Ovary (tissue), 9 donors: ENCODE measurements around the gene INSIG1. TPM values are rescaled to one million over a fixed set of nuclear protein-coding genes. Genes with fewer than 3 reads are reported as not detected.

Source experiments
- DNase-seq, 5 donors: peaks; one replicate each; pipeline ENCODE4 v3.0.0-alpha.2; 2019 to 2020
- H3K27ac ChIP-seq, 2 donors: fragments of 200-600 bp; one replicate each; pipeline versions ENCODE4 v1.5.1 to v1.8.0; 2019 to 2022
- H3K27me3 ChIP-seq: fragments of 200-600 bp; one replicate; pipeline ENCODE4 v1.8.0; 2022
- H3K36me3 ChIP-seq: fragments of 200-600 bp; sonication (generic); one replicate; pipeline ENCODE4 v1.5.1; 2019
- H3K4me1 ChIP-seq: one replicate; pipeline ENCODE4 v1.8.1; 2013; ENCODE audit warnings: mild to moderate bottlenecking, moderate library complexity; ENCODE audit not compliant: insufficient read depth
- H3K4me3 ChIP-seq: fragments of 200-600 bp; sonication (generic); one replicate; pipeline ENCODE4 v1.5.1; 2017
- H3K9me3 ChIP-seq, 2 donors: fragments of 200-600 bp in 1 of 2; sonication (generic) in 1 of 2; one replicate each; pipeline versions ENCODE4 v1.5.1 to v1.8.1; 2013 to 2019; ENCODE audit warnings: mild to moderate bottlenecking in 1 of 2, moderate library complexity in 1 of 2
- EP300 ChIP-seq: sonication (generic); formaldehyde crosslinking; IDR thresholded peaks from one replicate; pipeline ENCODE4 v1.6.1; 2017; ENCODE audit warnings: antibody characterized with exemption
- POLR2A ChIP-seq: fragments of 450-650 bp; IDR thresholded peaks from one replicate; pipeline ENCODE4 v1.6.1; 2017; ENCODE audit warnings: antibody characterized with exemption, mild to moderate bottlenecking, moderate library complexity
- WGBS, 3 donors: extraction: QIAGEN DNeasy Blood & Tissue Kit in 1 of 3; methylation state at CpG; one replicate each; pipeline versions ENCODE4 v1.1.5 to v1.1.7; 2013 to 2017; 5-methylcytosine and 5-hydroxymethylcytosine counted together
- intact Hi-C, 4 donors: fragments of 100-400 bp; cut with DNase I; formaldehyde crosslinking; loops; one replicate each; pipeline versions ENCODE4 v1.11.0 to v1.15.1; 2022 to 2023
- polyA plus RNA-seq, 2 donors: library from polyadenylated mRNA; stranded (reverse); fragments of 200-250 nt in 1 of 2; fragments of 350-450 nt in 1 of 2; fragmentation: Illumina TruSeq in 1 of 2; extraction: RNeasy Lipid Tissue Mini Kit (QIAGEN cat#74804) in 1 of 2; gene quantifications; one replicate each; pipeline ENCODE4 v1.2.3, GENCODE V29; 2013 to 2014
- total RNA-seq, 7 donors: library from RNA; depleted of rRNA in 2 of 7; stranded (reverse); fragments of >200 nt in 2 of 7; fragmentation: NEBNext Ultra II Directional in 3 of 7; extraction: Animal tissue kit (Norgen Biotek cat#: 25700) in 3 of 7; gene quantifications; one replicate each; pipeline versions ENCODE4 v1.1.0 to v1.2.4, GENCODE V29; 2016 to 2023
- TF ChIP-seq, protein P1 (sequence below), 3 donors: fragments of 450-650 bp in 2 of 3; fragments of 200-600 bp in 1 of 3; IDR thresholded peaks; one replicate each; pipeline versions ENCODE4 v1.5.1 to v1.8.0; 2016 to 2022; ENCODE audit warnings: antibody characterized with exemption in 3 of 3, mild to moderate bottlenecking in 1 of 3
- donor health status: DM: no; HTN: no; CAD: no; lungs with moderate emphysema.
- donor health status: DM: no; HTN: no; CAD: no.
- donor health status: Bipolar disorder and iron deficiency.
- donor health status: DM: yes; HTN: yes; CAD: no.
- donor health status: DM: no; HTN: no; CAD: no.
- donor health status: DM: yes; HTN: yes; CAD: no.

INSIG1 gene
- total and polyA plus RNA-seq, 9 donors, result 15.0 to 186 (median 30.5) TPM

GRCh38 chr7:155356323-155357105, 58.8 kb downstream of the INSIG1 start:
- TF ChIP-seq EP300 (no peak), POLR2A (no peak)
- TF ChIP-seq, protein P1, sequence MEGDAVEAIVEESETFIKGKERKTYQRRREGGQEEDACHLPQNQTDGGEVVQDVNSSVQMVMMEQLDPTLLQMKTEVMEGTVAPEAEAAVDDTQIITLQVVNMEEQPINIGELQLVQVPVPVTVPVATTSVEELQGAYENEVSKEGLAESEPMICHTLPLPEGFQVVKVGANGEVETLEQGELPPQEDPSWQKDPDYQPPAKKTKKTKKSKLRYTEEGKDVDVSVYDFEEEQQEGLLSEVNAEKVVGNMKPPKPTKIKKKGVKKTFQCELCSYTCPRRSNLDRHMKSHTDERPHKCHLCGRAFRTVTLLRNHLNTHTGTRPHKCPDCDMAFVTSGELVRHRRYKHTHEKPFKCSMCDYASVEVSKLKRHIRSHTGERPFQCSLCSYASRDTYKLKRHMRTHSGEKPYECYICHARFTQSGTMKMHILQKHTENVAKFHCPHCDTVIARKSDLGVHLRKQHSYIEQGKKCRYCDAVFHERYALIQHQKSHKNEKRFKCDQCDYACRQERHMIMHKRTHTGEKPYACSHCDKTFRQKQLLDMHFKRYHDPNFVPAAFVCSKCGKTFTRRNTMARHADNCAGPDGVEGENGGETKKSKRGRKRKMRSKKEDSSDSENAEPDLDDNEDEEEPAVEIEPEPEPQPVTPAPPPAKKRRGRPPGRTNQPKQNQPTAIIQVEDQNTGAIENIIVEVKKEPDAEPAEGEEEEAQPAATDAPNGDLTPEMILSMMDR (IDR thresholded peaks at IDR 0.05), result no peak
- no peaks in the 10 kb centered on the region for H3K27me3 ChIP-seq
- peak in 1 of 5 donors; percentile 20 for DNase-seq
- H3K27ac ChIP-seq, result no peak overlapping the region
- intact Hi-C loops, result no loop called here
- no peaks in the 10 kb centered on the region for H3K4me1 ChIP-seq
- no peaks in the 10 kb centered on the region for H3K36me3 ChIP-seq
- H3K9me3 ChIP-seq, result no peaks in the 10 kb centered on the region
- 37 to 45% (median 44%) methylated on average over 14 of the region's 14 CpGs for WGBS, 3 donors
- no peak overlapping the region for H3K4me3 ChIP-seq

- Histone ChIP-seq H3K27me3 (no peaks in the 10 kb centered on the region), H3K4me1 (no peaks in the 10 kb centered on the region), H3K27ac (no peak overlapping the region), H3K4me3 (no peak overlapping the region), H3K36me3 (no peaks in the 10 kb centered on the region), H3K9me3 (no peaks in the 10 kb centered on the region)
- TF ChIP-seq, protein P1 (IDR thresholded peaks at IDR 0.05), result no peak
- TF ChIP-seq EP300, result no peak
- no peak for TF ChIP-seq POLR2A
- DNase-seq, result no peak
- intact Hi-C loops, result no loop called here
- whole genome bisulfite sequencing, 3 donors, result 28 to 40% (median 36%) methylated on average over 14 of the region's 14 CpGs
Observed at GRCh38 chr7:155357573-155358041, 59.9 kb downstream of the INSIG1 start.

GRCh38 chr7:155358066-155358947, 60.6 kb downstream of the INSIG1 start:
- H3K36me3 ChIP-seq, result no peaks in the 10 kb centered on the region
- H3K9me3 ChIP-seq, result no peaks in the 10 kb centered on the region
- no peaks in the 10 kb centered on the region for H3K27me3 ChIP-seq
- no peak overlapping the region for H3K4me3 ChIP-seq
- WGBS, 3 donors, result 12 to 14% (median 13%) methylated on average over 38 to 40 of the region's 40 CpGs
- no peak overlapping the region for H3K27ac ChIP-seq
- peak in 1 of 5 donors; percentile 13 for DNase-seq
- TF ChIP-seq EP300, result no peak
- no peak for TF ChIP-seq POLR2A
- TF ChIP-seq, protein P1 (IDR thresholded peaks at IDR 0.05), result no peak
- no peaks in the 10 kb centered on the region for H3K4me1 ChIP-seq
- intact Hi-C loops, result no loop called here

- H3K4me1 ChIP-seq, result no peaks in the 10 kb centered on the region
- no peaks in the 10 kb centered on the region for H3K36me3 ChIP-seq
- intact Hi-C loops, result no loop called here
- no peak for TF ChIP-seq EP300
- TF ChIP-seq, protein P1 (IDR thresholded peaks at IDR 0.05), result no peak
- no peak for TF ChIP-seq POLR2A
- no peak overlapping the region for H3K27ac ChIP-seq
- WGBS, 3 donors, result 42 to 57% (median 49%) methylated on average over 16 of the region's 16 CpGs
- H3K4me3 ChIP-seq, result no peak overlapping the region
- H3K27me3 ChIP-seq, result no peaks in the 10 kb centered on the region
- DNase-seq, result no peak
- no peaks in the 10 kb centered on the region for H3K9me3 ChIP-seq
Observed at GRCh38 chr7:155358948-155359712, 61.5 kb downstream of the INSIG1 start.
